Peyer's patch (tissue), 4 donors: ENCODE results near the gene GDF11. TPM values are rescaled to one million over a fixed set of nuclear protein-coding genes. Genes with fewer than 3 reads are reported as not detected.
A peak's percentile ranks its signal among the peaks of the same experiment; 100 is the strongest.

Experiments
- DNase-seq, 3 donors: peaks; one replicate each; pipeline ENCODE4 v3.0.0-alpha.2; 2017 to 2019
- H3K27ac ChIP-seq, 4 donors: fragments of 200-600 bp; sonication (generic); one replicate each; pipeline ENCODE4 v1.5.1; 2016 to 2019
- H3K27me3 ChIP-seq, 2 donors: fragments of 200-600 bp; sonication (generic); one replicate each; pipeline ENCODE4 v1.5.1; 2019
- H3K36me3 ChIP-seq, 3 donors: fragments of 200-600 bp; sonication (generic); one replicate each; pipeline ENCODE4 v1.5.1; 2016 to 2019
- H3K4me1 ChIP-seq, 4 donors: fragments of 200-600 bp; sonication (generic); one replicate each; pipeline ENCODE4 v1.5.1; 2016 to 2019
- H3K4me3 ChIP-seq, 4 donors: fragments of 200-600 bp; sonication (generic); 1 replicate in 3 of 4; 2 replicates in 1 of 4; pipeline ENCODE4 v1.5.1; 2016 to 2019; ENCODE audit warnings: mild to moderate bottlenecking in 1 of 4
- H3K9me3 ChIP-seq, 4 donors: fragments of 200-600 bp; sonication (generic); one replicate each; pipeline ENCODE4 v1.5.1; 2016 to 2019; ENCODE audit warnings: mild to moderate bottlenecking in 1 of 4
- POLR2A ChIP-seq, 2 donors: fragments of 450-650 bp; IDR thresholded peaks; one replicate each; pipeline ENCODE4 v1.5.1; 2017; ENCODE audit warnings: antibody characterized with exemption in 2 of 2, mild to moderate bottlenecking in 2 of 2, moderate library complexity in 2 of 2
- total RNA-seq, 4 donors: library from RNA; depleted of rRNA; stranded (reverse); fragments of >200 nt; gene quantifications; one replicate each; pipeline ENCODE4 v1.1.0, GENCODE V29; 2016
- TF ChIP-seq, protein P1 (sequence below), 6 experiments: fragments of 450-650 bp in 4 of 6; fragments of 200-600 bp in 2 of 6; sonication (generic) in 1 of 6; IDR thresholded peaks; one replicate each; pipeline ENCODE4 v1.5.1; 2017 to 2019; ENCODE audit warnings: antibody characterized with exemption in 6 of 6, mild to moderate bottlenecking in 3 of 6, moderate library complexity in 1 of 6

Gene GDF11
- total RNA-seq, 4 donors from 2014 or later = 0.35 to 14.9 (median 1.1) TPM

DNA sequence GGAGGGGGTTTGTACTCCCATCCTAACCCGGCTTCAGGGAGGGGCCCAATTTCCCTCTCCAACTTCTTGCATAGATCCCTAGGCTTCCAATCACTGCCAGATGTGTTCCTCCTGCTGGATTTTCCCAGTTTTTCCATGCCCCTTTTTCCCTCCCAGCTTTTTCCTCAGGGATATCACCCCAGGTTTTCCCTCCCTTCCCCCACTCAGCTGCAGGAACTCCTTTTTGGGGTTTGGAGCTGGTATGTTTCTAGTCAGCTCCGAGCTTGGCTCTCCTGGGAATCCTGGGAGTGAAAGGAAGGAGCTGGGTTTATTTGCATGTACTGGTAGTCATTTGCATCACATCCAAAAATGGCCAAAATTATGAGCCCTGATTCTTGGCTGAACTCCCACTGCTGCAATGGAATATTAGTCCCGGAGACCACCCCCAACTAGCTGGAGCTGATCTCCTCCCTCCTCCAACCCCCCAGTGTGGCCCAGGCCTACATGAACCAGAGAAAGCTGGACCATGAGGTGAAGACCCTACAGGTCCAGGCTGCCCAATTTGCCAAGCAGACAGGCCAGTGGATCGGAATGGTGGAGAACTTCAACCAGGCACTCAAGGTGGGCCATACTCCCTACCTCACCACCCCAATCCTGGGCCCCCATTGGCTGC, 24.2 kb upstream of the GDF11 start:
- DNase-seq = peak in 1 of 3 donors; percentile 29
- H3K27ac ChIP-seq = peak overlapping the region in 3 of 4 donors; percentile 71 to 96 (median 94)
- TF ChIP-seq, protein P1, sequence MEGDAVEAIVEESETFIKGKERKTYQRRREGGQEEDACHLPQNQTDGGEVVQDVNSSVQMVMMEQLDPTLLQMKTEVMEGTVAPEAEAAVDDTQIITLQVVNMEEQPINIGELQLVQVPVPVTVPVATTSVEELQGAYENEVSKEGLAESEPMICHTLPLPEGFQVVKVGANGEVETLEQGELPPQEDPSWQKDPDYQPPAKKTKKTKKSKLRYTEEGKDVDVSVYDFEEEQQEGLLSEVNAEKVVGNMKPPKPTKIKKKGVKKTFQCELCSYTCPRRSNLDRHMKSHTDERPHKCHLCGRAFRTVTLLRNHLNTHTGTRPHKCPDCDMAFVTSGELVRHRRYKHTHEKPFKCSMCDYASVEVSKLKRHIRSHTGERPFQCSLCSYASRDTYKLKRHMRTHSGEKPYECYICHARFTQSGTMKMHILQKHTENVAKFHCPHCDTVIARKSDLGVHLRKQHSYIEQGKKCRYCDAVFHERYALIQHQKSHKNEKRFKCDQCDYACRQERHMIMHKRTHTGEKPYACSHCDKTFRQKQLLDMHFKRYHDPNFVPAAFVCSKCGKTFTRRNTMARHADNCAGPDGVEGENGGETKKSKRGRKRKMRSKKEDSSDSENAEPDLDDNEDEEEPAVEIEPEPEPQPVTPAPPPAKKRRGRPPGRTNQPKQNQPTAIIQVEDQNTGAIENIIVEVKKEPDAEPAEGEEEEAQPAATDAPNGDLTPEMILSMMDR (IDR thresholded peaks at IDR 0.05) = no peak
- TF ChIP-seq POLR2A (IDR thresholded peaks at IDR 0.05) = no peak
- H3K4me1 ChIP-seq = peaks cover 7 to 69% (median 13%) of the 10 kb centered on the region in 4 donors
- H3K4me3 ChIP-seq = no peak overlapping the region
- peaks cover 0 to 6% (median 0%) of the 10 kb centered on the region in 3 donors for H3K36me3 ChIP-seq
- H3K9me3 ChIP-seq = no peaks in the 10 kb centered on the region
- no peaks in the 10 kb centered on the region for H3K27me3 ChIP-seq

DNA sequence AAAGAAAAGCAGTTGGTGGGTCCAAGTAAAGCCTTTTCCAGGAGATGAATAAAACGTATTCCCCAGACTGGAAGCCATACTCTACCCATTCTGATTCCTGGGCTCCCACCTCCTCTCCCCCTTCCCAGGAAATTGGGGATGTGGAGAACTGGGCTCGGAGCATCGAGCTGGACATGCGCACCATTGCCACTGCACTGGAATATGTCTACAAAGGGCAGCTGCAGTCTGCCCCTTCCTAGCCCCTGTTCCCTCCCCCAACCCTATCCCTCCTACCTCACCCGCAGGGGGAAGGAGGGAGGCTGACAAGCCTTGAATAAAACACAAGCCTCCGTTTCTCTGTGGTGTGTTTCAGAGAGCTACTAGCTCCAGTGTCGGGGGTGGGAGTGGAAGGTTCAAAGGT, 23.6 kb upstream of the GDF11 start:
- H3K36me3 ChIP-seq = peaks cover 0 to 12% (median 0%) of the 10 kb centered on the region in 3 donors
- H3K27me3 ChIP-seq = no peaks in the 10 kb centered on the region
- no peak overlapping the region for H3K4me3 ChIP-seq
- DNase-seq = peak in 1 of 3 donors; percentile 40
- no peaks in the 10 kb centered on the region for H3K9me3 ChIP-seq
- peak overlapping the region; percentile 42 to 96 (median 82) for H3K27ac ChIP-seq
- no peak for TF ChIP-seq POLR2A (IDR thresholded peaks at IDR 0.05)
- TF ChIP-seq, protein P1 (IDR thresholded peaks at IDR 0.05) = no peak
- H3K4me1 ChIP-seq = peaks cover 7 to 75% (median 14%) of the 10 kb centered on the region in 4 donors

DNA sequence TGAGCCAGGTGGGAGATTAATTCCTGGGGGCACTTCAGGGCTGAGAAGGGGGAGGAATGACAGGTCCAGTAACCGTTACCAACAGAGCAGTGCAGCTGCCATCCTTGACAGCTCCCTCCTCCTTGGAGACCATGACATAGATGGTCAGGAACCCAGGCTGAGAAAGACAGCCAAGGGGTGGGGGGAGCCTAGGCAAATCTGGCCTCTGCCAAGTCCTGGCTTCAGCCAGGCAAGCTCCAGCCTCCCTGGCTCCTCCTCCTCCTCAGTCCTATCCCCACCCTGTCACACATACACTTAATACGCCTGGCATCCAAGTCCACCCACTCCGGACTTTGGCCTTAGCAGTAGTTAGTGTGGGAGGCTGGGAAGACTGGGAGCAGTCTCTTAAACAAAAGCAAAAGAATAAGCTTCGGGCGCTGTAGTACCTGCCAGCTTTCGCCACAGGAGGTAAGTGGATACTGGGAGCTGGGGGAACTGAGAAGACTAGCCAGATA, 22.8 kb upstream of the GDF11 start, which contains the start of gene RDH5:
Gene RDH5 (plus strand): TSS at position 323 of the 494 bp plus-strand sequence. CDS start 792 bp downstream, outside the sequence.
- DNase-seq = peak in 2 of 3 donors; percentile 85 to 91
- peaks cover 0 to 19% (median 0%) of the 10 kb centered on the region in 3 donors for H3K36me3 ChIP-seq
- peak; percentile 90 to 94 for TF ChIP-seq POLR2A (IDR thresholded peaks at IDR 0.05)
- TF ChIP-seq, protein P1 (IDR thresholded peaks at IDR 0.05) = peak in 3 of 6 experiments; percentile 8 to 41 (median 34)
- peak within 1 kb of the TSS; percentile 46 to 96 (median 82) for H3K27ac ChIP-seq
- H3K4me1 ChIP-seq = peaks cover 7 to 80% (median 16%) of the 10 kb centered on the region in 4 donors
- no peaks in the 10 kb centered on the region for H3K9me3 ChIP-seq
- peak within 1 kb of the TSS in 2 of 4 donors; percentile 19 to 43 for H3K4me3 ChIP-seq
- no peaks in the 10 kb centered on the region for H3K27me3 ChIP-seq

DNA sequence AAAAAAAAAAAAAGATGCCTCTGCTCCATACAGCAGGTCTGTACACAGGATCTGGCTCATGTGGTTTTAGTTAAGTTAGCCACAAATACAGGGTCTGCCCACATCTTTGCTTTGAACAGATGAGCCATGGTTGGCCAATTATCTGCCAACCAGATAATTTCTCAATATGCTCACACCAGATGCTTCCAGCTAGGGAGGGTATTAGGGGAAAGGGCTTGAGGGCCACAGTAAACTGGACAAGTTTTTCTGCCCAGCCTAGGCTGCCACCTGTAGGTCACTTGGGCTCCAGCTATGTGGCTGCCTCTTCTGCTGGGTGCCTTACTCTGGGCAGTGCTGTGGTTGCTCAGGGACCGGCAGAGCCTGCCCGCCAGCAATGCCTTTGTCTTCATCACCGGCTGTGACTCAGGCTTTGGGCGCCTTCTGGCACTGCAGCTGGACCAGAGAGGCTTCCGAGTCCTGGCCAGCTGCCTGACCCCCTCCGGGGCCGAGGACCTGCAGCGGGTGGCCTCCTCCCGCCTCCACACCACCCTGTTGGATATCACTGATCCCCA, 22.0 kb upstream of the GDF11 start:
- Histone ChIP-seq H3K9me3 (no peaks in the 10 kb centered on the region), H3K27me3 (no peaks in the 10 kb centered on the region), H3K4me3 (peak overlapping the region in 2 of 4 donors; percentile 19 to 43), H3K27ac (peak overlapping the region; percentile 31 to 96 (median 82)), H3K36me3 (peaks cover 0 to 28% (median 0%) of the 10 kb centered on the region in 3 donors), H3K4me1 (peaks cover 7 to 82% (median 16%) of the 10 kb centered on the region in 4 donors)
- TF ChIP-seq, protein P1 (IDR thresholded peaks at IDR 0.05) = peak in 4 of 6 experiments; percentile 32 to 78 (median 68)
- TF ChIP-seq POLR2A (IDR thresholded peaks at IDR 0.05) = no peak
- DNase-seq = peak in 2 of 3 donors; percentile 77 to 81

DNA sequence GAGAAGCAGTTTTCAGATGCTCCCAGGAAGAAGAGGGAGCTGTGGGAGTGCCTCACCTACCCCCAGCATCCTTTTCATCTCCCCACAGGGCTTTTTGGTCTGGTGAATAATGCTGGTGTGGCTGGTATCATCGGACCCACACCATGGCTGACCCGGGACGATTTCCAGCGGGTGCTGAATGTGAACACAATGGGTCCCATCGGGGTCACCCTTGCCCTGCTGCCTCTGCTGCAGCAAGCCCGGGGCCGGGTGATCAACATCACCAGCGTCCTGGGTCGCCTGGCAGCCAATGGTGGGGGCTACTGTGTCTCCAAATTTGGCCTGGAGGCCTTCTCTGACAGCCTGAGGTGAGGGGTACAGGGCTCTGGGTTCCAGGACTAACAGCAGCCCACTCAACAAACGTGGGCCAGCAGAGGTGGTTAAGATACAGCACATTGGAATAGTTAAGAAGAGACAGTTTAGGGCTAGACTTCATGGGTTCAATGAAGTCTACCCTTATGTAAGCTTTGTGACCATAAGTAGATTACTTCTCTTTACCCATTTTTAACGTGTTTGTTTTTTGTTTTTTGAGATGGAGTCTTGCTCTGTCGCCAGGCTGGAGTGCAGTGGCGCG, 21.2 kb upstream of the GDF11 start:
- H3K27me3 ChIP-seq = no peaks in the 10 kb centered on the region
- peaks cover 0 to 32% (median 0%) of the 10 kb centered on the region in 3 donors for H3K36me3 ChIP-seq
- peak overlapping the region in 2 of 4 donors; percentile 94 to 96 for H3K27ac ChIP-seq
- DNase-seq = no peak
- peaks cover 7 to 87% (median 17%) of the 10 kb centered on the region in 4 donors for H3K4me1 ChIP-seq
- no peaks in the 10 kb centered on the region for H3K9me3 ChIP-seq
- H3K4me3 ChIP-seq = peak overlapping the region in 2 of 4 donors; percentile 19 to 43
- no peak for TF ChIP-seq POLR2A (IDR thresholded peaks at IDR 0.05)
- TF ChIP-seq, protein P1 (IDR thresholded peaks at IDR 0.05) = no peak
